Skeletal muscle satellite cell (primary cell): ENCODE results near the gene C1QTNF6.
"Not testable (repeated sequence)": the region's sequence is repeated elsewhere in the genome, so short reads cannot be mapped to it uniquely, and the experiment has no call there.

Source experiments
- H3K27me3 ChIP-seq: 2 replicates; pipeline ENCODE4 v1.7.0; 2013; ENCODE audit warnings: low read length; ENCODE audit not compliant: control insufficient read depth, insufficient read depth
- H3K36me3 ChIP-seq: 2 replicates; pipeline ENCODE4 v1.7.0; 2013; ENCODE audit warnings: mild to moderate bottlenecking, control low read depth, low read length; ENCODE audit not compliant: insufficient read depth
- H3K4me1 ChIP-seq: 2 replicates; pipeline ENCODE4 v1.7.0; 2013; ENCODE audit warnings: low read length; ENCODE audit not compliant: control insufficient read depth, insufficient read depth
- H3K4me2 ChIP-seq: 2 replicates; pipeline ENCODE4 v1.7.0; 2013; ENCODE audit warnings: mild to moderate bottlenecking, low read length
- H3K4me3 ChIP-seq: 2 replicates; pipeline ENCODE4 v1.7.0; 2013; ENCODE audit warnings: low read length
- H3K9ac ChIP-seq: 2 replicates; pipeline ENCODE4 v1.7.0; 2013; ENCODE audit warnings: mild to moderate bottlenecking, low read depth, low read length, moderate library complexity
- H3K9me3 ChIP-seq: replicated peaks from 2 replicates; pipeline ENCODE4 v1.7.0; 2013; ENCODE audit warnings: mild to moderate bottlenecking, control low read depth, low read length

C1QTNF6 gene

GRCh38 chr22:37176464-37177061, 11.5 kb downstream of the C1QTNF6 start:
- peaks cover 20% of the 10 kb centered on the region for H3K4me1 ChIP-seq
- H3K9ac ChIP-seq: peak overlapping the region; percentile 31
- no peaks in the 10 kb centered on the region for H3K9me3 ChIP-seq
- H3K36me3 ChIP-seq: no peaks in the 10 kb centered on the region
- H3K4me3 ChIP-seq: peak overlapping the region; percentile 50
- peaks cover 64% of the 10 kb centered on the region for H3K27me3 ChIP-seq
- peak overlapping the region; percentile 74 for H3K4me2 ChIP-seq

GRCh38 chr22:37175414-37176281, 12.4 kb downstream of the C1QTNF6 start:
- Histone ChIP-seq H3K27me3 (peaks cover 66% of the 10 kb centered on the region), H3K9ac (no peak overlapping the region), H3K4me2 (peak overlapping the region; percentile 74), H3K4me1 (peaks cover 20% of the 10 kb centered on the region), H3K9me3 (no peaks in the 10 kb centered on the region), H3K4me3 (no peak overlapping the region), H3K36me3 (no peaks in the 10 kb centered on the region)

GRCh38 chr22:37174964-37175363, 13.1 kb downstream of the C1QTNF6 start:
- H3K36me3 ChIP-seq: no peaks in the 10 kb centered on the region
- H3K4me2 ChIP-seq: no peak overlapping the region
- H3K27me3 ChIP-seq: peaks cover 73% of the 10 kb centered on the region
- no peaks in the 10 kb centered on the region for H3K9me3 ChIP-seq
- H3K4me1 ChIP-seq: peaks cover 20% of the 10 kb centered on the region
- H3K4me3 ChIP-seq: no peak overlapping the region
- H3K9ac ChIP-seq: no peak overlapping the region

GRCh38 chr22:37173709-37174108, 14.3 kb downstream of the C1QTNF6 start:
- Histone ChIP-seq H3K27me3 (peaks cover 81% of the 10 kb centered on the region), H3K4me2 (no peak overlapping the region), H3K36me3 (no peaks in the 10 kb centered on the region), H3K9me3 (no peaks in the 10 kb centered on the region), H3K9ac (no peak overlapping the region), H3K4me3 (no peak overlapping the region), H3K4me1 (peaks cover 19% of the 10 kb centered on the region)

GRCh38 chr22:37172266-37173245, 15.5 kb downstream of the C1QTNF6 start:
- Histone ChIP-seq H3K27me3 (peaks cover 81% of the 10 kb centered on the region), H3K4me1 (peaks cover 13% of the 10 kb centered on the region), H3K4me2 (no peak overlapping the region), H3K4me3 (no peak overlapping the region), H3K9ac (no peak overlapping the region), H3K9me3 (no peaks in the 10 kb centered on the region), H3K36me3 (no peaks in the 10 kb centered on the region)

- no peak overlapping the region for H3K4me3 ChIP-seq
- H3K4me1 ChIP-seq: peaks cover 10% of the 10 kb centered on the region
- no peaks in the 10 kb centered on the region for H3K36me3 ChIP-seq
- H3K4me2 ChIP-seq: no peak overlapping the region
- H3K27me3 ChIP-seq: peaks cover 83% of the 10 kb centered on the region
- H3K9ac ChIP-seq: no peak overlapping the region
- no peaks in the 10 kb centered on the region for H3K9me3 ChIP-seq
These were observed 16.4 kb downstream of the C1QTNF6 start for GRCh38 chr22:37171662-37172061.

- H3K4me1 ChIP-seq, H3K36me3 ChIP-seq, H3K4me3 ChIP-seq, H3K9ac ChIP-seq, H3K4me2 ChIP-seq, H3K9me3 ChIP-seq: not testable (repeated sequence)
- H3K27me3 ChIP-seq: peaks cover 75% of the 10 kb centered on the region
These were observed 17.2 kb downstream of the C1QTNF6 start for GRCh38 chr22:37170689-37171405.

GRCh38 chr22:37169947-37170688, 17.9 kb downstream of the C1QTNF6 start:
- Histone ChIP-seq H3K27me3 (peaks cover 68% of the 10 kb centered on the region), H3K36me3 (no peaks in the 10 kb centered on the region), H3K4me2 (no peak overlapping the region), H3K9ac (no peak overlapping the region), H3K9me3 (no peaks in the 10 kb centered on the region), H3K4me3 (no peak overlapping the region), H3K4me1 (no peaks in the 10 kb centered on the region)

GRCh38 chr22:37169406-37169805, 18.6 kb downstream of the C1QTNF6 start:
- Histone ChIP-seq H3K9ac (no peak overlapping the region), H3K9me3 (no peaks in the 10 kb centered on the region), H3K4me2 (no peak overlapping the region), H3K36me3 (no peaks in the 10 kb centered on the region), H3K27me3 (peaks cover 60% of the 10 kb centered on the region), H3K4me3 (no peak overlapping the region), H3K4me1 (no peaks in the 10 kb centered on the region)

GRCh38 chr22:37167981-37168647, 19.9 kb downstream of the C1QTNF6 start:
- Histone ChIP-seq H3K4me2 (no peak overlapping the region), H3K4me1 (no peaks in the 10 kb centered on the region), H3K27me3 (peaks cover 58% of the 10 kb centered on the region), H3K4me3 (no peak overlapping the region), H3K9me3 (no peaks in the 10 kb centered on the region), H3K36me3 (no peaks in the 10 kb centered on the region), H3K9ac (no peak overlapping the region)
